Endothelial cell (in vitro differentiated cells): ENCODE data around the gene ZBTB39. TPM values are rescaled to one million over a fixed set of nuclear protein-coding genes. Genes with fewer than 3 reads are reported as not detected.

Experiments
- DNase-seq: peaks from one replicate; pipeline ENCODE4 v3.0.0; 2021; ENCODE audit warnings: low spot score
- H3K27ac Mint-ChIP-seq: one replicate; pipeline ENCODE4 v1.8.0; 2021; ENCODE audit warnings: mixed read lengths, inconsistent platforms; ENCODE audit not compliant: unreplicated experiment
- H3K27me3 Mint-ChIP-seq: one replicate; pipeline ENCODE4 v1.8.0; 2021; ENCODE audit warnings: mild to moderate bottlenecking, moderate library complexity, mixed read lengths, inconsistent platforms; ENCODE audit not compliant: unreplicated experiment
- H3K36me3 Mint-ChIP-seq: one replicate; pipeline ENCODE4 v1.8.0; 2021; ENCODE audit warnings: mild to moderate bottlenecking, low read depth, mixed read lengths, inconsistent platforms; ENCODE audit not compliant: unreplicated experiment
- H3K4me1 Mint-ChIP-seq: one replicate; pipeline ENCODE4 v1.8.0; 2021; ENCODE audit warnings: mild to moderate bottlenecking, mixed read lengths, inconsistent platforms; ENCODE audit not compliant: unreplicated experiment
- H3K4me3 Mint-ChIP-seq: one replicate; pipeline ENCODE4 v1.8.0; 2021; ENCODE audit warnings: mild to moderate bottlenecking, mixed read lengths, inconsistent platforms; ENCODE audit not compliant: unreplicated experiment
- H3K9me3 Mint-ChIP-seq: one replicate; pipeline ENCODE4 v1.8.0; 2021; ENCODE audit warnings: mixed read lengths, inconsistent platforms; ENCODE audit not compliant: unreplicated experiment
- total RNA-seq: library from RNA; stranded (reverse); fragmentation: NEBNext Ultra II Directional; extraction: Animal tissue kit (Norgen Biotek cat#: 25700); gene quantifications from one replicate; pipeline ENCODE4 v1.2.1, GENCODE V29; 2021; ENCODE audit not compliant: unreplicated experiment
- TF ChIP-seq, protein P1 (sequence below): fragments of 200-600 bp; sonication (generic); IDR thresholded peaks from one replicate; pipeline ENCODE4 v1.5.0; 2021; ENCODE audit warnings: antibody characterized with exemption; ENCODE audit not compliant: unreplicated experiment

ZBTB39 gene
- total RNA-seq, 1 donor from 2014 or later = 23.9 TPM

- DNase-seq = no peak
- peaks cover 11% of the 10 kb centered on the region for H3K4me1 Mint-ChIP-seq
- no peak overlapping the region for H3K4me3 Mint-ChIP-seq
- no peak overlapping the region for H3K27ac Mint-ChIP-seq
- H3K27me3 Mint-ChIP-seq = peaks cover 8% of the 10 kb centered on the region
- H3K9me3 Mint-ChIP-seq = peaks cover 12% of the 10 kb centered on the region
- peaks cover 17% of the 10 kb centered on the region for H3K36me3 Mint-ChIP-seq
- TF ChIP-seq, protein P1, sequence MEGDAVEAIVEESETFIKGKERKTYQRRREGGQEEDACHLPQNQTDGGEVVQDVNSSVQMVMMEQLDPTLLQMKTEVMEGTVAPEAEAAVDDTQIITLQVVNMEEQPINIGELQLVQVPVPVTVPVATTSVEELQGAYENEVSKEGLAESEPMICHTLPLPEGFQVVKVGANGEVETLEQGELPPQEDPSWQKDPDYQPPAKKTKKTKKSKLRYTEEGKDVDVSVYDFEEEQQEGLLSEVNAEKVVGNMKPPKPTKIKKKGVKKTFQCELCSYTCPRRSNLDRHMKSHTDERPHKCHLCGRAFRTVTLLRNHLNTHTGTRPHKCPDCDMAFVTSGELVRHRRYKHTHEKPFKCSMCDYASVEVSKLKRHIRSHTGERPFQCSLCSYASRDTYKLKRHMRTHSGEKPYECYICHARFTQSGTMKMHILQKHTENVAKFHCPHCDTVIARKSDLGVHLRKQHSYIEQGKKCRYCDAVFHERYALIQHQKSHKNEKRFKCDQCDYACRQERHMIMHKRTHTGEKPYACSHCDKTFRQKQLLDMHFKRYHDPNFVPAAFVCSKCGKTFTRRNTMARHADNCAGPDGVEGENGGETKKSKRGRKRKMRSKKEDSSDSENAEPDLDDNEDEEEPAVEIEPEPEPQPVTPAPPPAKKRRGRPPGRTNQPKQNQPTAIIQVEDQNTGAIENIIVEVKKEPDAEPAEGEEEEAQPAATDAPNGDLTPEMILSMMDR = no peak
Measured at GRCh38 chr12:56954057-56954957, 52.0 kb downstream of the ZBTB39 start.

- Mint-ChIP-seq H3K27ac (no peak overlapping the region), H3K9me3 (peaks cover 12% of the 10 kb centered on the region)
Measured at GRCh38 chr12:56953314-56953713, 53.0 kb downstream of the ZBTB39 start.

GRCh38 chr12:56951582-56952339, 54.6 kb downstream of the ZBTB39 start:
- DNase-seq = no peak
- TF ChIP-seq, protein P1 = no peak
- Mint-ChIP-seq H3K36me3 (peaks cover 13% of the 10 kb centered on the region), H3K27ac (no peak overlapping the region), H3K27me3 (peaks cover 4% of the 10 kb centered on the region), H3K9me3 (peaks cover 5% of the 10 kb centered on the region), H3K4me3 (no peak overlapping the region), H3K4me1 (peaks cover 11% of the 10 kb centered on the region)

More at GRCh38 chr12:56953314-56953713, 53.0 kb downstream of the ZBTB39 start:
- TF ChIP-seq, protein P1 = no peak
- no peak overlapping the region for H3K4me3 Mint-ChIP-seq
- no peak for DNase-seq
- peaks cover 19% of the 10 kb centered on the region for H3K36me3 Mint-ChIP-seq
- H3K4me1 Mint-ChIP-seq = peaks cover 11% of the 10 kb centered on the region
- H3K27me3 Mint-ChIP-seq = peaks cover 8% of the 10 kb centered on the region

GRCh38 chr12:56948881-56949280, 57.5 kb downstream of the ZBTB39 start:
- Mint-ChIP-seq H3K27me3 (no peaks in the 10 kb centered on the region), H3K9me3 (peaks cover 5% of the 10 kb centered on the region), H3K27ac (no peak overlapping the region), H3K4me3 (no peak overlapping the region), H3K36me3 (peaks cover 13% of the 10 kb centered on the region), H3K4me1 (no peaks in the 10 kb centered on the region)
- DNase-seq = no peak
- TF ChIP-seq, protein P1 = no peak

Other genes starting within 250 kb of the ZBTB39 start
- 1.8 TPM for gene HSD17B6, start 243.2 kb downstream of the ZBTB39 start, total RNA-seq
- gene SDR9C7, start 72.1 kb downstream of the ZBTB39 start, total RNA-seq = not detected
- 0.82 TPM for gene RDH16, start 48.9 kb downstream of the ZBTB39 start, total RNA-seq
- 18.0 TPM for gene TAC3, start 10.0 kb upstream of the ZBTB39 start, total RNA-seq
- gene MYO1A, start 43.6 kb upstream of the ZBTB39 start, total RNA-seq = 0.36 TPM
- 17.6 TPM for gene NEMP1, start 72.2 kb upstream of the ZBTB39 start, total RNA-seq
- 14.0 TPM for gene NAB2, start 82.6 kb upstream of the ZBTB39 start, total RNA-seq
- gene STAT6, start 104.8 kb upstream of the ZBTB39 start, total RNA-seq = 139 TPM
- 24.7 TPM for gene LRP1, start 121.9 kb upstream of the ZBTB39 start, total RNA-seq
- 0.46 TPM for gene LRP1-AS, start 141.1 kb upstream of the ZBTB39 start, total RNA-seq
- gene NXPH4, start 210.2 kb upstream of the ZBTB39 start, total RNA-seq = not detected
- gene SHMT2, start 223.2 kb upstream of the ZBTB39 start, total RNA-seq = 63.3 TPM
- gene STAC3, start 244.6 kb upstream of the ZBTB39 start, total RNA-seq = 3.3 TPM